Measurements from ENCODE around the gene ACTL10. TPM values are rescaled to one million over a fixed set of nuclear protein-coding genes. Genes with fewer than 3 reads are reported as not detected.

Gene ACTL10
- total RNA-seq, 1 donor, result 1.7 TPM

DNA sequence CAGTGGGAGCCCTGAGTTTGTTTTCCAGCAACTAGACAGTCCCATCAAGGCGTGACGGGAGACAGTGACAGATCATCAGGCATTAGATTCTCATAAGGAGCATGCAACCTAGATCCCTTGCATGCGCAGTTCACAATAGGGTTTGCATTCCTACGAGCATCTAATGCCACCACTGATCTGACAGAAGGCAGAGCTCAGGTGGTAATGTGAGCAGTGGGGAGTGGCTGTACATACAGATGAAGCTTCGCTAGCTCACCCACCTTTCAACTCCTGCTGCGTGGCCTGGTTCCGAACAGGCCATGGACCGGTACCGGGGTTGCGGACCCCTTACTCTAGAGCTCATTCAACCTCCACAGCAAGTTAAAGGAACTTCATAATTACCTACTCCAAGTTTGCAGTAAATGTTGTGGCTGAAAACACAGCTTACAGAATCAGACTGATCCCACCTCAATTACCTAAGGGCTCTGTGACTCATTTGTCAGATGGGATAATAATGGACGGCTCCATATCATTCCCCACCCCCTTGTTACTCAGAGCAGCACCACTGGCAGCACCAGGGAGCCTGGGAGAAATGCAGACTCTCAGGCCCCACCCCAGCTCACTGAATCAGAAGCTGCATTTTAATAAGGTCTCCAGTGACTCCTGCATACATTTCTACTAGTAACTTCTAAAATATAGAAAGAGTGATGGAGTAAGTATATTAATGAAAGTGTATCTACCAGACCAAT lies 37.6 kb downstream of the ACTL10 start:
- TF ChIP-seq, protein P1, sequence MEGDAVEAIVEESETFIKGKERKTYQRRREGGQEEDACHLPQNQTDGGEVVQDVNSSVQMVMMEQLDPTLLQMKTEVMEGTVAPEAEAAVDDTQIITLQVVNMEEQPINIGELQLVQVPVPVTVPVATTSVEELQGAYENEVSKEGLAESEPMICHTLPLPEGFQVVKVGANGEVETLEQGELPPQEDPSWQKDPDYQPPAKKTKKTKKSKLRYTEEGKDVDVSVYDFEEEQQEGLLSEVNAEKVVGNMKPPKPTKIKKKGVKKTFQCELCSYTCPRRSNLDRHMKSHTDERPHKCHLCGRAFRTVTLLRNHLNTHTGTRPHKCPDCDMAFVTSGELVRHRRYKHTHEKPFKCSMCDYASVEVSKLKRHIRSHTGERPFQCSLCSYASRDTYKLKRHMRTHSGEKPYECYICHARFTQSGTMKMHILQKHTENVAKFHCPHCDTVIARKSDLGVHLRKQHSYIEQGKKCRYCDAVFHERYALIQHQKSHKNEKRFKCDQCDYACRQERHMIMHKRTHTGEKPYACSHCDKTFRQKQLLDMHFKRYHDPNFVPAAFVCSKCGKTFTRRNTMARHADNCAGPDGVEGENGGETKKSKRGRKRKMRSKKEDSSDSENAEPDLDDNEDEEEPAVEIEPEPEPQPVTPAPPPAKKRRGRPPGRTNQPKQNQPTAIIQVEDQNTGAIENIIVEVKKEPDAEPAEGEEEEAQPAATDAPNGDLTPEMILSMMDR (IDR thresholded peaks at IDR 0.05; ENCODE audit: insufficient read depth, low read depth, low read length), result no peak
- no peak overlapping the region for H3K4me3 ChIP-seq (ENCODE audit: low read depth, low read length)
- no peak for DNase-seq (ENCODE audit: low read depth)

DNA sequence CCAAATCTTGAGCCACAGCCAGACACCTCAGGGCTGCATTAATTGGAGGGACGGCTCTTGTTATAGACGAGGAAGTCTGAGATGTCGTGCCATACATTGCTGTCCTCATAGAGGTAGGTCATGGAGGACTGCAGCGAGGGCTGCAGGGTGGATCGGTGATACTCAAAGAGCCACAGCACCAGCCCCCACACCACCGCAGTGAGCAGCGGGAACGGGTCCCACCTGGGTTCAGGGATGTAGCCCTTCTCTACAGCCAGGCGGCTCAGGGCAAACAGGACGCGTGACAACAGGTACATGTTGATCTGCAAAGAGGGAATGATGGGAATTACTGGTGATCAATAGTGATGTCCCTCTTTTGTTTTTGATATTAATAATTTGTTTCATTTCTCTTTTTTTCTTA lies 40.9 kb downstream of the ACTL10 start:
- H3K4me3 ChIP-seq (ENCODE audit: low read depth, low read length), result no peak overlapping the region
- DNase-seq (ENCODE audit: low read depth), result no peak
- TF ChIP-seq, protein P1 (IDR thresholded peaks at IDR 0.05; ENCODE audit: insufficient read depth, low read depth, low read length), result no peak

DNA sequence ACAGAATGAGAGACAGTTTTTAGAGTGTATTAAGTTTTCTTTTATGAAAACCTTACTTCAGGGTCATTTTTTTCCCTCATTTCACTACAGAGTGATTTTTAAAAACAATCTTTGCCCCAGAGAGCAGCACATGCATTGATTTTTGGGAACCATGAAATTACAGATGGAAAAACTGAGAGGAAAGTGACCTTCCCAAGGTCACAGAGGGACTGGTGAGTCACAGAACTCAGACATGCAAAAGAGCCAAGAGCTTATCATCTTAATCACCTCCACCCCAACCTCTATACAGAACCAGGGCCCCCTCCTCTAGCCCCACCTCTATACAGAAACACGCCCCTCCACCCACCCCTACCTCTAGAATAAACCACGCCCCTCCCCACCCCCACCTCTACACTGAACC lies 42.7 kb downstream of the ACTL10 start:
- no peak overlapping the region for H3K4me3 ChIP-seq (ENCODE audit: low read depth, low read length)
- TF ChIP-seq, protein P1 (IDR thresholded peaks at IDR 0.05; ENCODE audit: insufficient read depth, low read depth, low read length), result no peak
- no peak for DNase-seq (ENCODE audit: low read depth)

GRCh38 chr20:33709905-33710541 lies 43.3 kb downstream of the ACTL10 start:
- no peak for DNase-seq (ENCODE audit: low read depth)
- TF ChIP-seq, protein P1 (IDR thresholded peaks at IDR 0.05; ENCODE audit: insufficient read depth, low read depth, low read length), result no peak
- no peak overlapping the region for H3K4me3 ChIP-seq (ENCODE audit: low read depth, low read length)

- TF ChIP-seq, protein P1 (IDR thresholded peaks at IDR 0.05; ENCODE audit: insufficient read depth, low read depth, low read length), result no peak
- DNase-seq (ENCODE audit: low read depth), result no peak
- no peak overlapping the region for H3K4me3 ChIP-seq (ENCODE audit: low read depth, low read length)
These were observed 44.1 kb downstream of the ACTL10 start for GRCh38 chr20:33710681-33711445.

DNA sequence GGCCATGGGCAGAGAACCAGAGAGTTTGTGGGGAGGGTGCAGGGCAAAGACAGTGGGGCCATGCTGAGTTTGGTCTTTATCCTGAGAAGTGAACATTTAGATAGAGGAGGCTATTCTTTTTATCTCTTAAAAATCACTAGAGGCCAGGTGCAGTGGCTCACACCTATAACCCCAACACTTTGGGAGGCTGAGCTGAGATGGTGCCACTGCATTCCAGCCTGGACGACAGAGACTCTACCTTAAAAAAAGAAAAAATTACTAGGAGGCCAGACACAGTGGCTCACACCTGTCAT lies 44.6 kb downstream of the ACTL10 start:
- TF ChIP-seq, protein P1 (IDR thresholded peaks at IDR 0.05; ENCODE audit: insufficient read depth, low read depth, low read length), result no peak
- no peak overlapping the region for H3K4me3 ChIP-seq (ENCODE audit: low read depth, low read length)
- DNase-seq (ENCODE audit: low read depth), result no peak
